ENCODE data around the gene HNRNPC. TPM values are rescaled to one million over a fixed set of nuclear protein-coding genes. Genes with fewer than 3 reads are reported as not detected.

Gene HNRNPC
- total and polyA plus RNA-seq, 10 of the 15 experiments (the other 5 are each of a cell fraction or from before 2014, with no cell fraction given): 679 to 1,492 (median 1,262) TPM

GRCh38 chr14:21219561-21220111 is 49.6 kb downstream of the HNRNPC start:
- peaks cover 21% of the 10 kb centered on the region for H4K20me1 ChIP-seq (ENCODE audit: control insufficient read depth, insufficient read depth)
- no peaks in the 10 kb centered on the region for H3K27me3 ChIP-seq (replicated peaks in 1 of 2; ENCODE audit: control insufficient read depth in 2 of 2, insufficient read depth in 2 of 2, low read length in 1 of 2)
- H3K9me3 ChIP-seq (replicated peaks; ENCODE audit: control insufficient read depth, insufficient read depth, low read length): no peaks in the 10 kb centered on the region
- ChIA-PET RAD21 (ENCODE audit: unreplicated experiment) (no interaction called here), CTCF (interaction anchor here (1.8 kb wide), 1 partner anchor 12 kb away, joined by 4 read pairs; no protein-coding TSS in a partner anchor), SMC1A (ENCODE audit: uncharacterized antibody, unreplicated experiment) (interaction anchor here (1.4 kb wide), 1 partner anchor 45 kb away, joined by 5 read pairs; no protein-coding TSS in a partner anchor), POLR2A (no interaction called here)
- peaks cover 7% of the 10 kb centered on the region for H3K4me1 ChIP-seq (ENCODE audit: control insufficient read depth, insufficient read depth, low read length)
- H3K36me3 ChIP-seq (ENCODE audit: control insufficient read depth in 2 of 2, insufficient read depth in 2 of 2, low read length in 1 of 2): peaks cover 8 to 53% of the 10 kb centered on the region in 2 experiments
- H3K9ac ChIP-seq (ENCODE audit: control insufficient read depth, insufficient read depth, low read length): no peak overlapping the region
- in situ Hi-C loops (cut with MboI) (no loop called here), intact Hi-C loops (cut with micrococcal nuclease; ENCODE audit: unreplicated experiment) (no loop called here)
- H3K4me3 ChIP-seq: no peak overlapping the region
- H3K27ac ChIP-seq (ENCODE audit: control insufficient read depth, insufficient read depth): no peak overlapping the region
- H2AFZ ChIP-seq (ENCODE audit: control insufficient read depth, low read depth, low read length): no peak overlapping the region
- DNase-seq (ENCODE audit: low read depth, low spot score) (no peak), FAIRE-seq (no peak), ATAC-seq (no peak)
- H3K4me2 ChIP-seq (ENCODE audit: control insufficient read depth, insufficient read depth): no peak overlapping the region
- BruUV-seq (replicated peaks): TSS peak; percentile 27
- TF ChIP-seq EED (IDR thresholded peaks at IDR 0.05; ENCODE audit: low read depth): no peak
- peaks cover 64% of the 10 kb centered on the region for H3K79me2 ChIP-seq (ENCODE audit: control insufficient read depth, insufficient read depth, low read length)
- 61% methylated on average over 4 of the region's 4 CpGs for WGBS (ENCODE audit: insufficient coverage, insufficient replicate concordance, low lambda C conversion rate, missing lambda C conversion rate)

GRCh38 chr14:21219120-21219519 is 50.1 kb downstream of the HNRNPC start:
- in situ Hi-C loops (cut with MboI): no loop called here
- no peak overlapping the region for H3K9ac ChIP-seq (ENCODE audit: control insufficient read depth, insufficient read depth, low read length)
- FAIRE-seq (no peak), DNase-seq (ENCODE audit: low read depth, low spot score) (no peak), ATAC-seq (no peak)
- H3K27ac ChIP-seq (ENCODE audit: control insufficient read depth, insufficient read depth): no peak overlapping the region
- H3K27me3 ChIP-seq (replicated peaks in 1 of 2; ENCODE audit: control insufficient read depth in 2 of 2, insufficient read depth in 2 of 2, low read length in 1 of 2): no peaks in the 10 kb centered on the region
- H2AFZ ChIP-seq (ENCODE audit: control insufficient read depth, low read depth, low read length): no peak overlapping the region
- WGBS (ENCODE audit: insufficient coverage, insufficient replicate concordance, low lambda C conversion rate, missing lambda C conversion rate): 100% methylated on average over 2 of the region's 2 CpGs
- POLR2A ChIA-PET: no interaction called here
- H3K4me1 ChIP-seq (ENCODE audit: control insufficient read depth, insufficient read depth, low read length): peaks cover 7% of the 10 kb centered on the region
- H3K4me2 ChIP-seq (ENCODE audit: control insufficient read depth, insufficient read depth): no peak overlapping the region
- peaks cover 64% of the 10 kb centered on the region for H3K79me2 ChIP-seq (ENCODE audit: control insufficient read depth, insufficient read depth, low read length)
- no peak overlapping the region for H3K4me3 ChIP-seq
- H4K20me1 ChIP-seq (ENCODE audit: control insufficient read depth, insufficient read depth): peaks cover 19% of the 10 kb centered on the region
- intact Hi-C loops (cut with micrococcal nuclease; ENCODE audit: unreplicated experiment): no loop called here
- BruUV-seq (replicated peaks): no TSS peak
- SMC1A ChIA-PET (ENCODE audit: uncharacterized antibody, unreplicated experiment): no interaction called here
- H3K9me3 ChIP-seq (replicated peaks; ENCODE audit: control insufficient read depth, insufficient read depth, low read length): no peaks in the 10 kb centered on the region
- CTCF ChIA-PET: interaction anchor here (1.8 kb wide), 1 partner anchor 13 kb away, joined by 4 read pairs; no protein-coding TSS in a partner anchor
- peaks cover 8 to 51% of the 10 kb centered on the region in 2 experiments for H3K36me3 ChIP-seq (ENCODE audit: control insufficient read depth in 2 of 2, insufficient read depth in 2 of 2, low read length in 1 of 2)
- RAD21 ChIA-PET (ENCODE audit: unreplicated experiment): no interaction called here
- TF ChIP-seq PAX5 (IDR thresholded peaks at IDR 0.05; ENCODE audit: borderline replicate concordance, low read depth, low read length) (no peak), NRF1 (conservative IDR thresholded peaks at IDR 0.05; ENCODE audit: low read depth, low read length) (no peak), JUND (IDR thresholded peaks at IDR 0.05; ENCODE audit: low read depth, low read length) (no peak), ATF3 (IDR thresholded peaks at IDR 0.05; ENCODE audit: borderline replicate concordance, extremely low read depth, low read depth, low read length) (no peak)
- TF ChIP-seq, protein P1, sequence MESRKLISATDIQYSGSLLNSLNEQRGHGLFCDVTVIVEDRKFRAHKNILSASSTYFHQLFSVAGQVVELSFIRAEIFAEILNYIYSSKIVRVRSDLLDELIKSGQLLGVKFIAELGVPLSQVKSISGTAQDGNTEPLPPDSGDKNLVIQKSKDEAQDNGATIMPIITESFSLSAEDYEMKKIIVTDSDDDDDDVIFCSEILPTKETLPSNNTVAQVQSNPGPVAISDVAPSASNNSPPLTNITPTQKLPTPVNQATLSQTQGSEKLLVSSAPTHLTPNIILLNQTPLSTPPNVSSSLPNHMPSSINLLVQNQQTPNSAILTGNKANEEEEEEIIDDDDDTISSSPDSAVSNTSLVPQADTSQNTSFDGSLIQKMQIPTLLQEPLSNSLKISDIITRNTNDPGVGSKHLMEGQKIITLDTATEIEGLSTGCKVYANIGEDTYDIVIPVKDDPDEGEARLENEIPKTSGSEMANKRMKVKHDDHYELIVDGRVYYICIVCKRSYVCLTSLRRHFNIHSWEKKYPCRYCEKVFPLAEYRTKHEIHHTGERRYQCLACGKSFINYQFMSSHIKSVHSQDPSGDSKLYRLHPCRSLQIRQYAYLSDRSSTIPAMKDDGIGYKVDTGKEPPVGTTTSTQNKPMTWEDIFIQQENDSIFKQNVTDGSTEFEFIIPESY (IDR thresholded peaks at IDR 0.05): no peak
- TF ChIP-seq, protein P2, sequence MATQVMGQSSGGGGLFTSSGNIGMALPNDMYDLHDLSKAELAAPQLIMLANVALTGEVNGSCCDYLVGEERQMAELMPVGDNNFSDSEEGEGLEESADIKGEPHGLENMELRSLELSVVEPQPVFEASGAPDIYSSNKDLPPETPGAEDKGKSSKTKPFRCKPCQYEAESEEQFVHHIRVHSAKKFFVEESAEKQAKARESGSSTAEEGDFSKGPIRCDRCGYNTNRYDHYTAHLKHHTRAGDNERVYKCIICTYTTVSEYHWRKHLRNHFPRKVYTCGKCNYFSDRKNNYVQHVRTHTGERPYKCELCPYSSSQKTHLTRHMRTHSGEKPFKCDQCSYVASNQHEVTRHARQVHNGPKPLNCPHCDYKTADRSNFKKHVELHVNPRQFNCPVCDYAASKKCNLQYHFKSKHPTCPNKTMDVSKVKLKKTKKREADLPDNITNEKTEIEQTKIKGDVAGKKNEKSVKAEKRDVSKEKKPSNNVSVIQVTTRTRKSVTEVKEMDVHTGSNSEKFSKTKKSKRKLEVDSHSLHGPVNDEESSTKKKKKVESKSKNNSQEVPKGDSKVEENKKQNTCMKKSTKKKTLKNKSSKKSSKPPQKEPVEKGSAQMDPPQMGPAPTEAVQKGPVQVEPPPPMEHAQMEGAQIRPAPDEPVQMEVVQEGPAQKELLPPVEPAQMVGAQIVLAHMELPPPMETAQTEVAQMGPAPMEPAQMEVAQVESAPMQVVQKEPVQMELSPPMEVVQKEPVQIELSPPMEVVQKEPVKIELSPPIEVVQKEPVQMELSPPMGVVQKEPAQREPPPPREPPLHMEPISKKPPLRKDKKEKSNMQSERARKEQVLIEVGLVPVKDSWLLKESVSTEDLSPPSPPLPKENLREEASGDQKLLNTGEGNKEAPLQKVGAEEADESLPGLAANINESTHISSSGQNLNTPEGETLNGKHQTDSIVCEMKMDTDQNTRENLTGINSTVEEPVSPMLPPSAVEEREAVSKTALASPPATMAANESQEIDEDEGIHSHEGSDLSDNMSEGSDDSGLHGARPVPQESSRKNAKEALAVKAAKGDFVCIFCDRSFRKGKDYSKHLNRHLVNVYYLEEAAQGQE (IDR thresholded peaks at IDR 0.05; ENCODE audit: low read depth, low read length): no peak

Measured in GM12878 (cell line).